Mucosa of stomach (tissue), 1 donor: ENCODE results near the gene SMG6.

ENCODE experiments used
- H3K27me3 ChIP-seq: one replicate; pipeline ENCODE4 v1.7.0; 2013; ENCODE audit warnings: mild to moderate bottlenecking, low read length; ENCODE audit not compliant: control insufficient read depth, insufficient read depth
- H3K36me3 ChIP-seq: one replicate; pipeline ENCODE4 v1.7.0; 2013; ENCODE audit warnings: low read length; ENCODE audit not compliant: control insufficient read depth, insufficient read depth
- H3K4me1 ChIP-seq: one replicate; pipeline ENCODE4 v1.7.0; 2013; ENCODE audit warnings: mild to moderate bottlenecking, low read length; ENCODE audit not compliant: control insufficient read depth, insufficient read depth
- H3K4me3 ChIP-seq: one replicate; pipeline ENCODE4 v1.7.0; 2013; ENCODE audit warnings: low read length
- H3K9ac ChIP-seq: one replicate; pipeline ENCODE4 v1.7.0; 2013; ENCODE audit warnings: mild to moderate bottlenecking, low read length, moderate library complexity
- H3K9me3 ChIP-seq: one replicate; pipeline ENCODE4 v1.7.0; 2013; ENCODE audit warnings: mild to moderate bottlenecking, low read length, moderate library complexity; ENCODE audit not compliant: control insufficient read depth
- donor health status: Pancreatic carcinoma.

SMG6 gene

DNA sequence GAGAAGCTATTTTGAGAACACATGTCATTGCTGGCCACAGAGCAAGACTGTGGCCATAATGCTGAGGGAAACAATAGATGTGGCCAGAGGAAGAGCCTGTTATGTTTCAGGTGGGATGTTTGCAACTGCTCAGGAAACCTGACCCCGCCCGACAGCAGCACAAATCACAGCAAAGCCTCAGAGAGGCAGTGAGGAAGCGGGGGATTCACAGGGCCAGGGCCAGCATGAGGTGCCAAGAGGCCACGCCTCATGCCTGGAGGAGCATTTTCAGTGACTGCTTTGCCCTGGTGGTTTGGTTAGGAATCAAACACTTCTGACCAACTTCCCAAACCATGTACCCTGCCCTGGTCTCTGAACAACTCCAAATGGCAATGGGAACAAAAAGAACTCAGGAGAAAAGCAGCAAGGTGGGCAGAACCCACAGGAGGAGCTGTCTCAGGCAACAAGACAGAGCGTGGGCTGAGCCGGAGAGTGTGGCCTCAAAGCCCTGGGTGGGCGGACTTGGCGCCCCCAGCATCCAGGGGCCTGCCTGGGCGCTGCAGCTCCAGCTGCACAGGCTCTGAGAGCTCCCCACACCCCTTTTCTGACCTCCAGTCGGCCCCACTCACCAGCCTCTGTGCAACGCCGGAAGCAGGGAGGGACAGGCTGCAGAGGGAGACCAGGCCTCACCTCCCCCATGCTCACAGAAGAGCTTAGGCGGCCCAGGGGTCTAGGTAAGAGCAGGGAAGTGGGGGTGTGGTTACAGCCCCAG, 228.1 kb downstream of the SMG6 start:
- H3K4me3 ChIP-seq: no peak overlapping the region
- no peaks in the 10 kb centered on the region for H3K9me3 ChIP-seq
- no peaks in the 10 kb centered on the region for H3K27me3 ChIP-seq
- no peaks in the 10 kb centered on the region for H3K36me3 ChIP-seq
- peaks cover 23% of the 10 kb centered on the region for H3K4me1 ChIP-seq
- H3K9ac ChIP-seq: no peak overlapping the region

DNA sequence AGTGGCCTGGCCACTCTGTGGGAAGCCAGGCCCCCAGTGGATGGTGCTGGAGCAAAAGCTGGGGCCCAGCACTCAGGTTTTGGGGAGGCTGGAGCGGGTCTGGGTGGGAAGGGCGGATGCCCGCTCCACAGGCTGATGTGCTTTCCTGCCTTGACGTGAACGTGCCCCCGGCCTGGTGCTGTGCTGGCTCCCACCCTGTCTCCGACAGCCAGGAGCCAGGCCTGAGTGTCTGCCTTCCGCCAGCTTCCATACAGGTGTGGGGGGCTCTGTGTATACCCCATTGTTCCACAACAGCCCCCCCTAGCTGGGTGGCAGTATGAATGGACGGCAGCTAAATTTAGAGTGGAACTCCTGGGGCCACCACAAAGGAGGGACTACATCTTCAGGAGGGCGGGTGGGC, 228.7 kb downstream of the SMG6 start:
- H3K4me1 ChIP-seq: peaks cover 29% of the 10 kb centered on the region
- no peak overlapping the region for H3K9ac ChIP-seq
- no peaks in the 10 kb centered on the region for H3K36me3 ChIP-seq

GRCh38 chr17:2071455-2072281, 231.9 kb downstream of the SMG6 start:
- H3K36me3 ChIP-seq: no peaks in the 10 kb centered on the region
- no peaks in the 10 kb centered on the region for H3K27me3 ChIP-seq
- H3K9me3 ChIP-seq: no peaks in the 10 kb centered on the region
- no peak overlapping the region for H3K4me3 ChIP-seq
- H3K4me1 ChIP-seq: peaks cover 40% of the 10 kb centered on the region
- no peak overlapping the region for H3K9ac ChIP-seq

More for the DNA sequence above, 228.7 kb downstream of the SMG6 start:
- H3K9me3 ChIP-seq: no peaks in the 10 kb centered on the region
- no peaks in the 10 kb centered on the region for H3K27me3 ChIP-seq
- no peak overlapping the region for H3K4me3 ChIP-seq

DNA sequence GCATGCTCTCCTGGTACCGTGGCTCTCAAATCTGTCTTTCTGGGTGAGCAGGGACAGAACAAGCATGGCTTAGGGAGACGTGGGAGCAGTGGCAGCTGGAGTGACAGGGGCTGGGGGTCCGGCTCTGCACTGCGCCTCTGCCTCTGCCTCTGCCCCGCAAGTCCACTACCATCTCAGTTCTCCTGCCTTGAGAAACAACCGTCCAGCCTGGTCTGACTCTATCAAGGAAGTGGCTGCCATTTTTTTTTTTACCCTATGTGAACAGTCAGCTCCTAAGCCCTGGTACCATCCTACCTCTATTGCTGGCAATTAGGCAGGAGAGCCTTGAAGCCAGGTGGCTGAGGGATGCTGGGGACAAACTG, 232.6 kb downstream of the SMG6 start:
- no peaks in the 10 kb centered on the region for H3K36me3 ChIP-seq
- H3K4me3 ChIP-seq: no peak overlapping the region
- no peak overlapping the region for H3K9ac ChIP-seq

DNA sequence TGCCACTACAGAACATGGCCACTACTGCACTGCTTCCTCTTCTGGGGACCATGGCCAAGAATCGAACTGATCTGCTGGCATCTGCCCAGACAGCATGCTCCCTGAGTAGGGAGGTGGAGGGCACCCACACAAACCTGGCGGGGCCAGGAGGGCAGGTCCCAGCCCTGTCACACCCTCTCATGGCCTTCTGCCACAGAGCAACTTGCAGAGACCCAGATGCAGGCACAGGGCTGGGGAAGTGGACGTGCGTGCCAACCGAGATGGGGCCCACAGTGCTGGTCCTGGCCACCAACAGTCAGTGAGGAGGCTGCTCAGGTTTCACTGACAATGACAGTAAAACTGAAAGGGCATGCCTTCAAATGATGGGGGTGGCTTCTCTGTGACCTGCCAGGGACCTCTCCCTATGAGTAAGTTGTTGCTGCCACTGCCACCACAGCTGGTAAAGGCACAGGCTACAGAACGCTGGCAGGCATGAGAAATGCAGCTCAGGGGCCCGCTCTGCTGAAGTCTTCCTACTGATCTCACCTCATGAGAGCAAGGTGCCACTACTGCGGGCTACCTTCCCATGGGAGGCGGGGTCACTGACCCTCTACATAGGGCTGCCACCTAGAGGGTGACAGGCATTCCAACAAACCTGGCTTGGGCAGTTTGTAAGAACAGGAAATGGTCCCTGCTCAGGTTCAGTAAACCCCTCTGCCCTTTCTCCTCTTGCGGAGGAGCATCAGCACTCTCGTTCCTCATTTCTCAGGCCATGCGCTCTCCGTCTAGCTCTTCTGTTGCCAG, 233.2 kb downstream of the SMG6 start:
- H3K9ac ChIP-seq: no peak overlapping the region
- no peaks in the 10 kb centered on the region for H3K36me3 ChIP-seq

More for the DNA sequence above, 232.6 kb downstream of the SMG6 start:
- Histone ChIP-seq H3K27me3 (no peaks in the 10 kb centered on the region), H3K4me1 (peaks cover 39% of the 10 kb centered on the region), H3K9me3 (no peaks in the 10 kb centered on the region)

GRCh38 chr17:2068519-2069051, 235.0 kb downstream of the SMG6 start:
- H3K4me1 ChIP-seq: peaks cover 32% of the 10 kb centered on the region
- H3K27me3 ChIP-seq: no peaks in the 10 kb centered on the region
- H3K9me3 ChIP-seq: no peaks in the 10 kb centered on the region
- H3K9ac ChIP-seq: no peak overlapping the region
- no peak overlapping the region for H3K4me3 ChIP-seq
- H3K36me3 ChIP-seq: no peaks in the 10 kb centered on the region

More for the DNA sequence above, 233.2 kb downstream of the SMG6 start:
- H3K27me3 ChIP-seq: no peaks in the 10 kb centered on the region
- no peaks in the 10 kb centered on the region for H3K9me3 ChIP-seq
- H3K4me3 ChIP-seq: no peak overlapping the region
- peaks cover 33% of the 10 kb centered on the region for H3K4me1 ChIP-seq

- Histone ChIP-seq H3K9ac (no peak overlapping the region), H3K36me3 (no peaks in the 10 kb centered on the region)
Observed at GRCh38 chr17:2068031-2068518, 235.5 kb downstream of the SMG6 start.

DNA sequence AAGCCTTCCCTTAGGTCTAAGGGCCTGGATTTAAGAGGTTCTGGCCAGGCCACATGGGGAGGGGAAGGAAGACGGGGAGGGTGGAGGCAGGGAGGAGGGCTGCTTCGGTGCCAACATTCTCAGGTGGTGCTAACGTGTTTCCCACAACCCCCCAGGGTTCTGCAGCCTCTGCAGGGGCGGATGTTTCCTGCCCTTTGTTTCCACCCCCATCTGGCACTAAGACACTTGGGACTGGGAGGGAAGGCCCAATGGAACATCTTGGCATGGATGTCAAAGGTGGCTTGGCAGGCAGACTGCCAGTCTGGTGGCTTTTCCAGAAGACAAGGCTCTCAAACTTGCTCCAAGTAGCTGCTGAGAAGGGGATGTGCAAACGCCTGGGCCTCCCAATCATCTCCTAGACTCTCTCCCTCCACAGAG, 236.0 kb downstream of the SMG6 start:
- no peaks in the 10 kb centered on the region for H3K36me3 ChIP-seq
- no peaks in the 10 kb centered on the region for H3K27me3 ChIP-seq
- no peak overlapping the region for H3K4me3 ChIP-seq
- H3K4me1 ChIP-seq: peaks cover 32% of the 10 kb centered on the region
- H3K9ac ChIP-seq: no peak overlapping the region
- no peaks in the 10 kb centered on the region for H3K9me3 ChIP-seq

More at GRCh38 chr17:2068031-2068518, 235.5 kb downstream of the SMG6 start:
- Histone ChIP-seq H3K4me3 (no peak overlapping the region), H3K9me3 (no peaks in the 10 kb centered on the region), H3K4me1 (peaks cover 32% of the 10 kb centered on the region), H3K27me3 (no peaks in the 10 kb centered on the region)

GRCh38 chr17:2067048-2067561, 236.5 kb downstream of the SMG6 start:
- Histone ChIP-seq H3K36me3 (peaks cover 4% of the 10 kb centered on the region), H3K27me3 (no peaks in the 10 kb centered on the region), H3K4me3 (no peak overlapping the region), H3K4me1 (peaks cover 33% of the 10 kb centered on the region), H3K9me3 (no peaks in the 10 kb centered on the region), H3K9ac (no peak overlapping the region)

DNA sequence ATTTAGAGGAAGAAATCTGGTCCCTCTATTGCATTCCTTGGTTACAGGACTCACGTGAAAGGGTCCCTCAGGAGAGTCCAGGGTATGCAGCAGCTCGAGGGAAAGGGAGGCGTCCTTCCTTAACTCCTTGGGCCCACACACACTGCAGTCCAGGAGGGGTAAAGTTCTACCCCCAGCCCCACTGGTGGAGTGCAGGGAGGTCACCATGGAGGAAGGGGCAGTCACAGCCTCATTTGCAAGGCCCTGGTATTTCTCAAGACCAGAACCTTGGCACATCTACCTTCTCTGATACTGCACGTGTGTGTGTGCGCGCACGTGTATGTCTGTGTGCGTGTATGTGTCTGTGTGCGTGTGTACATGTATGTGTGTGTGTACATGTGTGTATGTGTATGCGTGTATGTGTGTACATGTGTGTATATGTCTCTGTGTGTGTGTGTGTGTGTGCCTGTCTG, 237.6 kb downstream of the SMG6 start:
- Histone ChIP-seq H3K36me3 (peaks cover 6% of the 10 kb centered on the region), H3K4me3 (no peak overlapping the region), H3K9me3 (no peaks in the 10 kb centered on the region), H3K27me3 (no peaks in the 10 kb centered on the region), H3K9ac (no peak overlapping the region), H3K4me1 (peaks cover 39% of the 10 kb centered on the region)

- Histone ChIP-seq H3K27me3 (no peaks in the 10 kb centered on the region), H3K4me3 (no peak overlapping the region), H3K4me1 (peaks cover 39% of the 10 kb centered on the region), H3K9me3 (no peaks in the 10 kb centered on the region), H3K9ac (no peak overlapping the region), H3K36me3 (peaks cover 9% of the 10 kb centered on the region)
Observed at GRCh38 chr17:2064980-2065785, 238.4 kb downstream of the SMG6 start.
